ENCODE data around the gene FGFRL1.

- TF ChIP-seq, protein P1, sequence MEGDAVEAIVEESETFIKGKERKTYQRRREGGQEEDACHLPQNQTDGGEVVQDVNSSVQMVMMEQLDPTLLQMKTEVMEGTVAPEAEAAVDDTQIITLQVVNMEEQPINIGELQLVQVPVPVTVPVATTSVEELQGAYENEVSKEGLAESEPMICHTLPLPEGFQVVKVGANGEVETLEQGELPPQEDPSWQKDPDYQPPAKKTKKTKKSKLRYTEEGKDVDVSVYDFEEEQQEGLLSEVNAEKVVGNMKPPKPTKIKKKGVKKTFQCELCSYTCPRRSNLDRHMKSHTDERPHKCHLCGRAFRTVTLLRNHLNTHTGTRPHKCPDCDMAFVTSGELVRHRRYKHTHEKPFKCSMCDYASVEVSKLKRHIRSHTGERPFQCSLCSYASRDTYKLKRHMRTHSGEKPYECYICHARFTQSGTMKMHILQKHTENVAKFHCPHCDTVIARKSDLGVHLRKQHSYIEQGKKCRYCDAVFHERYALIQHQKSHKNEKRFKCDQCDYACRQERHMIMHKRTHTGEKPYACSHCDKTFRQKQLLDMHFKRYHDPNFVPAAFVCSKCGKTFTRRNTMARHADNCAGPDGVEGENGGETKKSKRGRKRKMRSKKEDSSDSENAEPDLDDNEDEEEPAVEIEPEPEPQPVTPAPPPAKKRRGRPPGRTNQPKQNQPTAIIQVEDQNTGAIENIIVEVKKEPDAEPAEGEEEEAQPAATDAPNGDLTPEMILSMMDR (IDR thresholded peaks at IDR 0.05; ENCODE audit: borderline replicate concordance, extremely low read depth, low read length, poor library complexity, severe bottlenecking), result no peak
- TF ChIP-seq EZH2 (IDR thresholded peaks at IDR 0.05; ENCODE audit: borderline replicate concordance, low read depth, low read length, severe bottlenecking), result no peak
Measured at GRCh38 chr4:991451-992296, 19.8 kb upstream of the FGFRL1 start.

Data from DND-41 (cell line).